ENCODE data around the gene HEATR9.

DNA sequence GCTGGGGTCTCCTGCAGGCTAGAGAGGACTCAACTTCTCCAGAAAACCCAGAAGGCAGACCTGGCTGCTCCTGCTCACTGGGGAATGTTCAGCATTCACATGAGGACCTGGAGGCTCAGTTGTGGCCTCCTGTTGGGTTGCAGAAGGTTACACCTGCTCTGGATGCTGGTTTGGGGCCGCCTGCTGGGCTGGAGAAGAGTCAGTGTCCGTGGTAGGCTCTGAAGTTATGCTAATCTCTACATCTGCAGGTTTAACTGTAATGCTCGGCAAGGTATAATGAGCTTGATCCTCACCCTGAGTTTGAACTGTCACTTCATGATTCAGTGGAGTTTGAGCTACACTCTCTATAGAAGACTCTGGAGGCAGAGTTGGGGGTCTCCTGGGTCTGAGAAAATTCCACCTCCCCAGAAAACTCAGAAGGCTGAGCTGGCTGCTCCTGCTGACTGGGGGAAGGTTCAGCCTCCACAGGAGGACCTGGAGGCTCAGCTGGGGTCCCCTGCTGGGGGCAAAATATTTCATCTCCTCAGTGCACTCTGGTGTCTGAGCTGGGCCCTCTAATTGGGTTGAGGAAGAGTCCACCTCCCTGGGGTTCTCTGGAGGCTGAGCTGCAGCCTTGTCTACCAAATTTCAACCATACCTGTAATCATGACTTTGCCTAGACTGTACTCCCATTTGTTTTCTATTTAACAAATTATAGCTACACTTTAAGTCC is 38.4 kb upstream of the HEATR9 start:
- no peak for TF ChIP-seq POLR2A (IDR thresholded peaks at IDR 0.05)
- TF ChIP-seq, protein P1, sequence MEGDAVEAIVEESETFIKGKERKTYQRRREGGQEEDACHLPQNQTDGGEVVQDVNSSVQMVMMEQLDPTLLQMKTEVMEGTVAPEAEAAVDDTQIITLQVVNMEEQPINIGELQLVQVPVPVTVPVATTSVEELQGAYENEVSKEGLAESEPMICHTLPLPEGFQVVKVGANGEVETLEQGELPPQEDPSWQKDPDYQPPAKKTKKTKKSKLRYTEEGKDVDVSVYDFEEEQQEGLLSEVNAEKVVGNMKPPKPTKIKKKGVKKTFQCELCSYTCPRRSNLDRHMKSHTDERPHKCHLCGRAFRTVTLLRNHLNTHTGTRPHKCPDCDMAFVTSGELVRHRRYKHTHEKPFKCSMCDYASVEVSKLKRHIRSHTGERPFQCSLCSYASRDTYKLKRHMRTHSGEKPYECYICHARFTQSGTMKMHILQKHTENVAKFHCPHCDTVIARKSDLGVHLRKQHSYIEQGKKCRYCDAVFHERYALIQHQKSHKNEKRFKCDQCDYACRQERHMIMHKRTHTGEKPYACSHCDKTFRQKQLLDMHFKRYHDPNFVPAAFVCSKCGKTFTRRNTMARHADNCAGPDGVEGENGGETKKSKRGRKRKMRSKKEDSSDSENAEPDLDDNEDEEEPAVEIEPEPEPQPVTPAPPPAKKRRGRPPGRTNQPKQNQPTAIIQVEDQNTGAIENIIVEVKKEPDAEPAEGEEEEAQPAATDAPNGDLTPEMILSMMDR (IDR thresholded peaks at IDR 0.05), result no peak
- TF ChIP-seq POLR2AphosphoS5 (IDR thresholded peaks at IDR 0.05), result no peak

Measured in prostate gland (tissue), 2 donors.